K562 (cell line): ENCODE data around the gene OCRL. TPM values are rescaled to one million over a fixed set of nuclear protein-coding genes. Genes with fewer than 3 reads are reported as not detected.

ENCODE experiments used
- ATAC-seq: fragments of 200-7000 bp; cut with Tn5 transposase; 3 replicates; pipeline ENCODE4 v1.9.1; 2020; ENCODE audit warnings: moderate library complexity
- BruUV-seq: library from RNA; stranded (reverse); fragments of 400-500 nt; replicated peaks from 2 replicates; lab custom pipeline; 2021; lab: Mats Ljungman, UMichigan
- CTCF ChIA-PET: fragments of 300-600 bp; formaldehyde crosslinking; extraction: SDS; loops from one replicate; lab custom pipeline; 2021; ENCODE audit warnings: low intra/inter-chr PET ratio; lab: Yijun Ruan, JAX
- POLR2A ChIA-PET: fragments of 300-600, 350-650 bp; sonication (Branson Sonifier 250); formaldehyde crosslinking; extraction: SDS; loops from one replicate; lab custom pipeline; 2021; ENCODE audit warnings: antibody characterized with exemption, inconsistent platforms; lab: Yijun Ruan, JAX
- DNase-seq, 4 experiments: peaks; one replicate each; pipeline versions ENCODE4 v3.0.0 to v3.0.0-alpha.2; 2011 to 2018; ENCODE audit warnings: low spot score in 3 of 4, mixed read lengths in 3 of 4; ENCODE audit errors: extremely low read depth in 1 of 4
- FAIRE-seq: peaks from 2 replicates; lab custom pipeline; 2011; peaks lifted over from hg19 to GRCh38; lab: Jason Lieb, UNC
- H2AFZ ChIP-seq: 2 replicates; pipeline ENCODE4 v1.6.0; 2011; ENCODE audit warnings: low read depth, low read length, control low read depth, inconsistent platforms
- H3K27ac ChIP-seq: fragments of 200-600 bp; 3 replicates; pipeline ENCODE4 v1.8.0; 2011; ENCODE audit warnings: low read depth, mild to moderate bottlenecking, control low read depth, inconsistent platforms, low read length, moderate library complexity, mixed read lengths; ENCODE audit errors: extremely low read depth
- H3K27me3 ChIP-seq, 2 experiments: fragments of 300-600 bp in 1 of 2; 2 replicates in 1 of 2; 3 replicates in 1 of 2; pipeline versions ENCODE4 v1.6.0 to v1.8.0; 2011; ENCODE audit warnings: inconsistent platforms in 2 of 2, low read length in 2 of 2, mild to moderate bottlenecking in 1 of 2, mixed read lengths in 1 of 2, moderate library complexity in 1 of 2; ENCODE audit not compliant: control insufficient read depth in 2 of 2, insufficient read depth in 2 of 2
- H3K36me3 ChIP-seq: fragments of 300-600 bp; 3 replicates; pipeline ENCODE4 v1.8.0; 2011; ENCODE audit warnings: mild to moderate bottlenecking, low read length, inconsistent platforms; ENCODE audit not compliant: control insufficient read depth, insufficient read depth
- H3K4me1 ChIP-seq, 2 experiments: fragments of 200-600 bp in 1 of 2; replicated peaks in 1 of 2; 2 replicates in 1 of 2; 3 replicates in 1 of 2; pipeline versions ENCODE4 v1.5.1 to v1.8.0; 2011; ENCODE audit warnings: inconsistent platforms in 2 of 2, low read length in 2 of 2, mild to moderate bottlenecking in 1 of 2, mixed read lengths in 1 of 2, moderate library complexity in 1 of 2; ENCODE audit not compliant: control insufficient read depth in 2 of 2, insufficient read depth in 2 of 2
- H3K4me2 ChIP-seq: 2 replicates; pipeline ENCODE4 v1.6.1; 2011; ENCODE audit warnings: low read length, control low read depth, inconsistent platforms, mixed read lengths; ENCODE audit not compliant: insufficient read depth
- H3K4me3 ChIP-seq: fragments of 200-600 bp; sonication (generic), shearing (Covaris generic); 2 replicates; pipeline ENCODE4 v1.5.1; 2016; ENCODE audit warnings: control low read depth, inconsistent platforms
- H3K79me2 ChIP-seq: fragments of 200-600 bp; 3 replicates; pipeline ENCODE4 v1.8.0; 2011; ENCODE audit warnings: low read length, inconsistent platforms; ENCODE audit not compliant: control insufficient read depth, insufficient read depth
- H3K9ac ChIP-seq, 2 experiments: 2 replicates each; pipeline versions ENCODE4 v1.6.0 to v1.6.1; 2011; ENCODE audit warnings: low read depth in 2 of 2, low read length in 2 of 2, control low read depth in 1 of 2, inconsistent platforms in 1 of 2, mild to moderate bottlenecking in 1 of 2, mixed read lengths in 1 of 2; ENCODE audit not compliant: insufficient read depth in 1 of 2
- H3K9me1 ChIP-seq: one replicate; pipeline ENCODE4 v1.6.0; 2011; ENCODE audit warnings: inconsistent platforms, mild to moderate bottlenecking, low read length, moderate library complexity; ENCODE audit not compliant: control insufficient read depth, insufficient read depth
- H3K9me3 ChIP-seq: replicated peaks from 2 replicates; pipeline ENCODE4 v1.5.1; 2011; ENCODE audit warnings: low read depth, low read length, inconsistent platforms; ENCODE audit not compliant: control insufficient read depth, insufficient read depth
- H4K20me1 ChIP-seq: replicated peaks from 2 replicates; pipeline ENCODE4 v1.6.1; 2011; ENCODE audit warnings: low read length, inconsistent platforms, mixed read lengths; ENCODE audit not compliant: control insufficient read depth, insufficient read depth
- FOXO4 ChIP-seq: fragments of 450-650 bp; formaldehyde crosslinking; IDR thresholded peaks from 2 replicates; pipeline ENCODE4 v1.4.0; 2020; ENCODE audit warnings: mild to moderate bottlenecking, moderate library complexity
- LEF1 ChIP-seq: fragments of 450-650 bp; IDR thresholded peaks from 2 replicates; pipeline ENCODE4 v1.6.1; 2016; ENCODE audit warnings: mild to moderate bottlenecking
- TRIM28 ChIP-seq: fragments of 450-650 bp; IDR thresholded peaks from 2 replicates; pipeline ENCODE4 v1.6.1; 2017
- ZNF318 ChIP-seq, 2 experiments: fragments of 450-650 bp; IDR thresholded peaks; 2 replicates each; pipeline ENCODE4 v1.6.1; 2016; ENCODE audit warnings: mild to moderate bottlenecking in 2 of 2, borderline replicate concordance in 1 of 2, low read depth in 1 of 2, moderate library complexity in 1 of 2
- WGBS: fragments of 100-300 bp; shearing (Covaris generic); methylation state at CpG from one replicate; pipeline ENCODE4 v1.1.6; 2016; ENCODE audit warnings: low coverage, mixed read lengths; ENCODE audit not compliant: insufficient coverage; ENCODE audit errors: missing lambda C conversion rate; 5-methylcytosine and 5-hydroxymethylcytosine counted together
- in situ Hi-C: fragments of 300-500 bp; cut with MboI; formaldehyde crosslinking; loops from 4 replicates; pipeline ENCODE4 v1.15.0; 2018; ENCODE audit warnings: inconsistent platforms, mixed read lengths
- intact Hi-C: fragments of 100-400 bp; cut with micrococcal nuclease; formaldehyde crosslinking; loops from 2 replicates; pipeline ENCODE4 v1.14.2; 2022
- polyA plus RNA-seq, 8 experiments: library from polyadenylated mRNA; depleted of rRNA in 4 of 8; stranded (reverse) in 5 of 8; unstranded in 3 of 8; fragments of >200 nt; fragmentation: Nextera tagmentation in 2 of 8; fragmentation: Illumina TruSeq in 1 of 8; extraction: Ambion mirVana in 2 of 8; extraction: Trizol in 1 of 8; gene quantifications; 2 replicates each; pipeline versions ENCODE4 v1.2.1 to v1.2.3, GENCODE V29; 2011 to 2014; ENCODE audit warnings: inconsistent platforms in 1 of 8, missing spikeins in 1 of 8
- total RNA-seq, 7 experiments: library from RNA; depleted of rRNA in 6 of 7; stranded (reverse); fragments of >200 nt in 6 of 7; fragmentation: Illumina TruSeq in 2 of 7; extraction: Trizol in 2 of 7; gene quantifications; 2 replicates each; pipeline versions ENCODE4 v1.2.1 to v1.2.3, GENCODE V29; 2011 to 2021; ENCODE audit warnings: low replicate concordance in 1 of 7

Gene OCRL
- total and polyA plus RNA-seq, 9 of the 15 experiments (the other 6 are each of a cell fraction or from before 2014, with no cell fraction given), result 2.2 to 23.4 (median 11.9) TPM

- TF ChIP-seq TRIM28 (no peak), LEF1 (no peak), ZNF318 (IDR thresholded peaks at IDR 0.05; ENCODE audit: borderline replicate concordance in 1 of 2, low read depth in 1 of 2) (no peak), FOXO4 (CRISPR knock-in tag) (no peak)
- no peak overlapping the region for H3K27ac ChIP-seq
- no peaks in the 10 kb centered on the region for H4K20me1 ChIP-seq
- H3K9me1 ChIP-seq, result no peaks in the 10 kb centered on the region
- no peaks in the 10 kb centered on the region for H3K36me3 ChIP-seq
- ChIA-PET POLR2A (interaction anchor here (1.3 kb wide), 1 partner anchor 10 kb away, joined by 3 read pairs; no protein-coding TSS in a partner anchor), CTCF (no interaction called here)
- intact Hi-C loops, result no loop called here
- no peaks in the 10 kb centered on the region for H3K9me3 ChIP-seq
- DNase-seq, result no peak
- H3K4me2 ChIP-seq, result no peak overlapping the region
- no TSS peak for BruUV-seq
- H3K27me3 ChIP-seq, result no peaks in the 10 kb centered on the region
- H3K79me2 ChIP-seq, result no peaks in the 10 kb centered on the region
- 0% methylated on average over 2 of the region's 3 CpGs for WGBS
- in situ Hi-C loops, result no loop called here
- H2AFZ ChIP-seq, result no peak overlapping the region
- H3K4me1 ChIP-seq, result no peaks in the 10 kb centered on the region
- H3K4me3 ChIP-seq, result no peak overlapping the region
- no peak overlapping the region for H3K9ac ChIP-seq
- no peak for ATAC-seq
- FAIRE-seq, result no peak
Observed at GRCh38 chrX:129626026-129626425, 86.0 kb downstream of the OCRL start.
